Tibial nerve (tissue), 4 donors: ENCODE measurements around the gene MAST3. TPM values are rescaled to one million over a fixed set of nuclear protein-coding genes. Genes with fewer than 3 reads are reported as not detected.

Experiments used
- DNase-seq, 2 donors: peaks; one replicate each; pipeline ENCODE4 v3.0.0-alpha.2; 2019; ENCODE audit warnings: low spot score in 2 of 2
- H3K27ac ChIP-seq, 4 donors: fragments of 200-600 bp; sonication (generic) in 3 of 4; one replicate each; pipeline ENCODE4 v1.5.1; 2017 to 2019; ENCODE audit warnings: mild to moderate bottlenecking in 1 of 4
- H3K27me3 ChIP-seq, 2 donors: fragments of 200-600 bp; sonication (generic) in 1 of 2; one replicate each; pipeline versions ENCODE4 v1.5.1 to v1.6.0; 2017 to 2019
- H3K36me3 ChIP-seq, 3 donors: fragments of 200-600 bp; sonication (generic); one replicate each; pipeline ENCODE4 v1.5.1; 2018 to 2019
- H3K4me1 ChIP-seq, 4 donors: fragments of 200-600 bp; sonication (generic) in 3 of 4; one replicate each; pipeline ENCODE4 v1.5.1; 2017 to 2019
- H3K4me3 ChIP-seq, 4 donors: fragments of 200-600 bp; sonication (generic) in 3 of 4; one replicate each; pipeline ENCODE4 v1.5.1; 2017 to 2019; ENCODE audit warnings: mild to moderate bottlenecking in 1 of 4, moderate library complexity in 1 of 4
- H3K9me3 ChIP-seq, 4 donors: fragments of 200-600 bp; sonication (generic) in 3 of 4; one replicate each; pipeline ENCODE4 v1.5.1; 2017 to 2019
- EP300 ChIP-seq, 2 donors: sonication (generic); formaldehyde crosslinking; IDR thresholded peaks; one replicate each; pipeline ENCODE4 v1.6.1; 2017; ENCODE audit warnings: antibody characterized with exemption in 2 of 2, mild to moderate bottlenecking in 1 of 2
- POLR2A ChIP-seq, 2 donors: fragments of 450-650 bp; IDR thresholded peaks; one replicate each; pipeline ENCODE4 v1.6.1; 2017; ENCODE audit warnings: antibody characterized with exemption in 2 of 2, mild to moderate bottlenecking in 2 of 2, moderate library complexity in 2 of 2
- WGBS, 2 donors: methylation state at CpG; one replicate each; pipeline ENCODE4 v1.1.5; 2018; 5-methylcytosine and 5-hydroxymethylcytosine counted together
- total RNA-seq, 4 donors: library from RNA; depleted of rRNA; stranded (reverse); fragments of >200 nt; gene quantifications; one replicate each; pipeline ENCODE4 v1.1.0, GENCODE V29; 2016
- TF ChIP-seq, protein P1 (sequence below), 5 experiments: fragments of 200-600 bp in 3 of 5; fragments of 450-650 bp in 2 of 5; sonication (generic) in 3 of 5; IDR thresholded peaks; one replicate each; pipeline ENCODE4 v1.5.1; 2016 to 2019; ENCODE audit warnings: antibody characterized with exemption in 5 of 5, mild to moderate bottlenecking in 3 of 5, moderate library complexity in 2 of 5

The MAST3 gene
- total RNA-seq, 4 donors from 2014 or later = 7.6 to 19.8 (median 10.0) TPM

DNA sequence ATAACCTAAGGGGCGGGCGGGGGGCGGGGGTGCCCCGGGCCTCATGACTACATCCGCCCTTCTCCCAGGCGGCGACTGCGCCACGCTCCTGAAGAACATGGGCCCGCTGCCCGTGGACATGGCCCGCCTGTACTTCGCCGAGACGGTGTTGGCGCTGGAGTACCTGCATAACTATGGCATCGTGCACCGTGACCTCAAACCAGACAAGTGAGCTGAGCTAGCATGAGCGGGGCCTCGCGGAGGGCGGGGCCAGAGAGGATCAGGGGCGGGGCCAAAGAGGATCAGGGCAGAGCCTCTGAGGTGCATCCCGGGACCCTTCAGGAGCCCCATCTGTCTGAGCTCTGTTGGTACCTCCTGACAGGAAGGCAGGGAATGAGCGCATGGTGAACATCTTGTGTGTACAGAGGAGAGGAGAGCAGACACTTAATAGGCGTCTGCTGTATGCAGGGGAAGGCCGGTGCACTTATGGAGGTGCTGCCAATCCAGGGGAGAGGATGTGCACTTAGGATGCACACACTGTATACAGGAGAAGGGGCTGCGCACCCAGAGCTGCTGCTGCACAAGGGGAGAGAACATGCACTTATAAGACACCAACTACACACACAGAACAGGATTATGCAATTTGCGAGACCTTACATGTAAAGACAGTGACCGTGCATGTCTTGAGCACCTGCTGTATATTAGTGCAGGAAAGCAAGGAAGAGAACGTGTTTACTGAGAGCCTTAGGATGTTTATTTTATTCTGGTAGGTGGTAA, 34.4 kb downstream of the MAST3 start:
- TF ChIP-seq, protein P1, sequence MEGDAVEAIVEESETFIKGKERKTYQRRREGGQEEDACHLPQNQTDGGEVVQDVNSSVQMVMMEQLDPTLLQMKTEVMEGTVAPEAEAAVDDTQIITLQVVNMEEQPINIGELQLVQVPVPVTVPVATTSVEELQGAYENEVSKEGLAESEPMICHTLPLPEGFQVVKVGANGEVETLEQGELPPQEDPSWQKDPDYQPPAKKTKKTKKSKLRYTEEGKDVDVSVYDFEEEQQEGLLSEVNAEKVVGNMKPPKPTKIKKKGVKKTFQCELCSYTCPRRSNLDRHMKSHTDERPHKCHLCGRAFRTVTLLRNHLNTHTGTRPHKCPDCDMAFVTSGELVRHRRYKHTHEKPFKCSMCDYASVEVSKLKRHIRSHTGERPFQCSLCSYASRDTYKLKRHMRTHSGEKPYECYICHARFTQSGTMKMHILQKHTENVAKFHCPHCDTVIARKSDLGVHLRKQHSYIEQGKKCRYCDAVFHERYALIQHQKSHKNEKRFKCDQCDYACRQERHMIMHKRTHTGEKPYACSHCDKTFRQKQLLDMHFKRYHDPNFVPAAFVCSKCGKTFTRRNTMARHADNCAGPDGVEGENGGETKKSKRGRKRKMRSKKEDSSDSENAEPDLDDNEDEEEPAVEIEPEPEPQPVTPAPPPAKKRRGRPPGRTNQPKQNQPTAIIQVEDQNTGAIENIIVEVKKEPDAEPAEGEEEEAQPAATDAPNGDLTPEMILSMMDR (IDR thresholded peaks at IDR 0.05) = no peak
- TF ChIP-seq EP300 (IDR thresholded peaks at IDR 0.05) = no peak
- no peak for TF ChIP-seq POLR2A (IDR thresholded peaks at IDR 0.05)
- WGBS, 2 donors = 85 to 89% methylated on average over 22 to 31 of the region's 31 CpGs
- Histone ChIP-seq H3K4me1 (no peaks in the 10 kb centered on the region), H3K4me3 (no peak overlapping the region), H3K9me3 (no peaks in the 10 kb centered on the region), H3K27ac (no peak overlapping the region), H3K36me3 (peaks cover 2 to 93% (median 25%) of the 10 kb centered on the region in 3 donors), H3K27me3 (no peaks in the 10 kb centered on the region)
- no peak for DNase-seq

DNA sequence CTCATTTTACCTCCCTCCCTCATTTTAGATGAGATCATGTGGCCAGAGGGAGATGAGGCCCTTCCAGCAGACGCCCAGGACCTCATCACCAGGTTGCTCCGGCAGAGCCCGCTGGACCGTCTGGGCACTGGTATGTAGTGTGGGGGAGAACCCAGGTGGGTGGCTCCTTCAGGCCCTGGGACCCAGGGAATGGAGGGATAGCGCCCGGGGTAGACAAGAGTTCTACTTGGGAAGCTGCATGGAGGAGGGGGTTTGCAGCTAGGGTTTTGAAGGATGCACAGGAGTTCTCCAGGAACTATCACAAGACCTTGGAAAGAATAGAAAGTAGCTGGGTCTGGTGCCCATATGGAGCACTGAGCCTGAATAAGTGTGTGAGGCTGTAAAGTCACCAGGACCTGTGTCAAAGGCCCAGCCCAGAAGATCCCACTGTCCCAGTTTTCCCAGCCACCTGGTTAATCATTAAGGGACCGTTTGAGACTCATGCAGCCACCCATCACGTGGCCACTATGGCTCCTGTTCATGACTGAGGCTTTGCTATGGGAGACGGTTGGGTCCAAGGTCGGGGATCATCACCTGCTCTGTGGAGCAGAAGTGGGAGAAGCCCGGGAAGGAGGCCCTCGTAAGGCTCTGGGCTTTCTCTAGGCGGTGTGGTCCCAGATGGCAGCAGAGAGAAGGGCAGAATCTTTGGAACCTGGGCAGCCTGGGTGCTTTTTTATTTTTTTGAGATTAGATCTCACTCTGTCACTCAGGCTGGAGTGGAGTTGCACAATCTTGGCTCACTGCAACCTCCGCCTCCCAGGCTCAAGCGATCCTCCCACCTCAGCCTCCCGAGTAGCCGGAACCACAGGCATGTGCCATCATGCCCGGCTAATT, 38.4 kb downstream of the MAST3 start:
- Histone ChIP-seq H3K4me1 (no peaks in the 10 kb centered on the region), H3K36me3 (peaks cover 2 to 98% (median 25%) of the 10 kb centered on the region in 3 donors), H3K4me3 (no peak overlapping the region), H3K9me3 (no peaks in the 10 kb centered on the region), H3K27me3 (no peaks in the 10 kb centered on the region), H3K27ac (no peak overlapping the region)
- DNase-seq = no peak
- WGBS, 2 donors = 88 to 92% methylated on average over 18 of the region's 18 CpGs
- no peak for TF ChIP-seq POLR2A (IDR thresholded peaks at IDR 0.05)
- TF ChIP-seq EP300 (IDR thresholded peaks at IDR 0.05) = no peak
- TF ChIP-seq, protein P1 (IDR thresholded peaks at IDR 0.05) = no peak

DNA sequence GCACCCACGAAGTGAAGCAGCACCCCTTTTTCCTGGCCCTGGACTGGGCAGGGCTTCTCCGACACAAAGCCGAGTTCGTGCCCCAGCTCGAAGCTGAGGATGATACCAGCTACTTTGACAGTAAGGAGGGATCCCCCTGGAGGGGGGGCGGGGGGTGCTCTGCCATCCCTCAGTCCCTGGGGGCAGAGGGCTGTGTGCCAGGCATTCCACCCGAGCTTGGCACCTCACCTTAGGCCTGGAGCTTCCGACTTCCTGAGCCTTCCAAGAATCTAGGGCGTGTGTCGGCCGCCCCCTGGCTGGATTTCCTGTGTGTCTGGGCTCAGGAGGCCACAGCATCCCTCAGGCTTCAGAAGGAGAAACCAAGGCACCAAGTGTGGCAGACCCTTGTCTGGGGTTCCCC, 39.7 kb downstream of the MAST3 start:
- TF ChIP-seq EP300 (IDR thresholded peaks at IDR 0.05) (no peak), POLR2A (IDR thresholded peaks at IDR 0.05) (no peak)
- TF ChIP-seq, protein P1 (IDR thresholded peaks at IDR 0.05) = no peak
- no peaks in the 10 kb centered on the region for H3K9me3 ChIP-seq
- 85 to 92% methylated on average over 9 to 10 of the region's 11 CpGs for WGBS, 2 donors
- H3K27me3 ChIP-seq = no peaks in the 10 kb centered on the region
- H3K4me1 ChIP-seq = no peaks in the 10 kb centered on the region
- no peak overlapping the region for H3K4me3 ChIP-seq
- H3K27ac ChIP-seq = no peak overlapping the region
- H3K36me3 ChIP-seq = peaks cover under 1 to 98% (median 23%) of the 10 kb centered on the region in 3 donors
- no peak for DNase-seq

DNA sequence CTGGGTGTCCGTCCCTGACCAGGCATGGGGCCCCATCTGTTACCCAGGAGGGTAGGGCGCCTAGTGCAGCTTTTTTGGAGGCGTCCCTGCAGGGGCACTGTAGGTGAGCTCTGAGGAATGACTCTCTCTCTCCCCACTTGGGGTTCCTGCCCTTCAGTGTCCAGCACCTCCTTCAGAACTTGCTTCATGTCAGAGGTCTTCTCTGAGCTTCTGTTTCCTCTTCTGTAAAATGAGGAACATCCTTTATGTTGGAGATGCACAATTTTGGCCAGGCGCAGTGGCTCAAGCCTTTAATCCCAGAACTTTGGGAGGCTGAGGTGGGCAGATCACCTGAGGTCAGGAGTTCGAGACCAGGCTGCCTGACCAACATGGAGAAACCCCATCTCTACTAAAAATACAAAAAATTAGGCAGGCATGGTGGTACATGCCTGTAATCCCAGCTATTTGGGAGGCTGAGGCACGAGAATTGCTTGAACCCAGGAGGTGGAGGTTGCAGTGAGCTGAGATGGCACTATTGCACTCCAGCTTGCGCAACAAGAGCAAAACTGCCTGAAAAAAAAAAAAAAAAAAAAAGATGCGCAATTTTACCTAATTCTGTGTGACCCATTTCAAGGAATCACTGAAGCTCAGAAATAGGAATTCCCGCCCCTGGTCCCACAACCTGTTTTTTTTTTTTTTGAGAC, 40.2 kb downstream of the MAST3 start:
- H3K9me3 ChIP-seq = no peaks in the 10 kb centered on the region
- H3K27ac ChIP-seq = no peak overlapping the region
- DNase-seq = no peak
- 92 to 94% methylated on average over 9 of the region's 9 CpGs for WGBS, 2 donors
- peaks cover 0 to 98% (median 22%) of the 10 kb centered on the region in 3 donors for H3K36me3 ChIP-seq
- H3K4me3 ChIP-seq = no peak overlapping the region
- no peaks in the 10 kb centered on the region for H3K4me1 ChIP-seq
- TF ChIP-seq EP300 (IDR thresholded peaks at IDR 0.05) = no peak
- no peak for TF ChIP-seq POLR2A (IDR thresholded peaks at IDR 0.05)
- TF ChIP-seq, protein P1 (IDR thresholded peaks at IDR 0.05) = no peak
- no peaks in the 10 kb centered on the region for H3K27me3 ChIP-seq
